GM08714 (cell line): Measurements from ENCODE around the gene ST3GAL5.

Source experiments
- H3K4me3 ChIP-seq: fragments of 200-500 bp; sonication (Bioruptor generic); 2 replicates; pipeline ENCODE4 v1.5.1; 2014; ENCODE audit warnings: mild to moderate bottlenecking, low read length, inconsistent platforms
- ZNF274 ChIP-seq: IDR thresholded peaks from 2 replicates; pipeline ENCODE4 v1.6.1; 2012; ENCODE audit warnings: mild to moderate bottlenecking, low read depth, low read length

The ST3GAL5 gene

GRCh38 chr2:85810371-85811179, 78.2 kb downstream of the ST3GAL5 start:
- TF ChIP-seq ZNF274, result no peak
- no peak overlapping the region for H3K4me3 ChIP-seq

GRCh38 chr2:85807756-85808155, 81.0 kb downstream of the ST3GAL5 start:
- TF ChIP-seq ZNF274, result no peak
- H3K4me3 ChIP-seq, result no peak overlapping the region

GRCh38 chr2:85806358-85807118, 82.3 kb downstream of the ST3GAL5 start:
- H3K4me3 ChIP-seq, result no peak overlapping the region
- no peak for TF ChIP-seq ZNF274

GRCh38 chr2:85804583-85804982, 84.2 kb downstream of the ST3GAL5 start:
- no peak for TF ChIP-seq ZNF274
- H3K4me3 ChIP-seq, result no peak overlapping the region

GRCh38 chr2:85803704-85804425, 84.9 kb downstream of the ST3GAL5 start:
- H3K4me3 ChIP-seq, result no peak overlapping the region
- no peak for TF ChIP-seq ZNF274

- no peak overlapping the region for H3K4me3 ChIP-seq
- TF ChIP-seq ZNF274, result no peak
Observed at GRCh38 chr2:85802354-85803103, 86.3 kb downstream of the ST3GAL5 start.

GRCh38 chr2:85801871-85802270, 86.9 kb downstream of the ST3GAL5 start:
- TF ChIP-seq ZNF274, result no peak
- no peak overlapping the region for H3K4me3 ChIP-seq

- TF ChIP-seq ZNF274, result no peak
Observed at GRCh38 chr2:85800586-85800985, 88.2 kb downstream of the ST3GAL5 start.

GRCh38 chr2:85799215-85799956, 89.4 kb downstream of the ST3GAL5 start:
- TF ChIP-seq ZNF274, result no peak
- no peak overlapping the region for H3K4me3 ChIP-seq

More at GRCh38 chr2:85800586-85800985, 88.2 kb downstream of the ST3GAL5 start:
- H3K4me3 ChIP-seq, result no peak overlapping the region

- TF ChIP-seq ZNF274, result no peak
Observed at GRCh38 chr2:85797921-85798320, 90.9 kb downstream of the ST3GAL5 start.

GRCh38 chr2:85797263-85797660, 91.5 kb downstream of the ST3GAL5 start:
- TF ChIP-seq ZNF274, result no peak
- no peak overlapping the region for H3K4me3 ChIP-seq

More at GRCh38 chr2:85797921-85798320, 90.9 kb downstream of the ST3GAL5 start:
- no peak overlapping the region for H3K4me3 ChIP-seq

- TF ChIP-seq ZNF274, result no peak
- no peak overlapping the region for H3K4me3 ChIP-seq
Observed at GRCh38 chr2:85796341-85797262, 92.2 kb downstream of the ST3GAL5 start.
